Cardiac muscle cell (in vitro differentiated cells and primary cell): ENCODE data around the gene MRTFB. TPM values are rescaled to one million over a fixed set of nuclear protein-coding genes. Genes with fewer than 3 reads are reported as not detected.

ENCODE experiments used
- DNase-seq, 2 donors: peaks; one replicate each; pipeline versions ENCODE4 v3.0.0 to v3.0.0-alpha.2; 2010 to 2017; ENCODE audit warnings: low read depth in 1 of 2, low spot score in 1 of 2
- H3K27ac ChIP-seq: fragments of 200-600 bp; sonication (generic); 2 replicates; pipeline ENCODE4 v1.5.1; 2016
- H3K27me3 ChIP-seq: fragments of 200-600 bp; sonication (generic); 2 replicates; pipeline ENCODE4 v1.6.0; 2016; ENCODE audit warnings: control low read depth
- H3K36me3 ChIP-seq: fragments of 200-600 bp; sonication (generic); 2 replicates; pipeline ENCODE4 v1.5.1; 2016; ENCODE audit warnings: control low read depth
- H3K4me1 ChIP-seq: fragments of 200-600 bp; sonication (generic); 2 replicates; pipeline ENCODE4 v1.8.1; 2017; ENCODE audit warnings: low read depth, mild to moderate bottlenecking, mixed run types
- H3K4me3 ChIP-seq: fragments of 200-600 bp; sonication (generic); 2 replicates; pipeline ENCODE4 v1.5.1; 2016; ENCODE audit warnings: mild to moderate bottlenecking
- H3K9me3 ChIP-seq: fragments of 200-600 bp; sonication (generic); 2 replicates; pipeline ENCODE4 v1.5.1; 2017; ENCODE audit warnings: low read depth, mild to moderate bottlenecking, control low read depth
- CTCF ChIP-seq: IDR thresholded peaks from 2 replicates; pipeline ENCODE4 v1.5.1; 2012; ENCODE audit warnings: low read depth, mild to moderate bottlenecking, low read length
- polyA plus RNA-seq: library from polyadenylated mRNA; unstranded; fragments of >200 nt; fragmentation: Nextera tagmentation; extraction: Ambion mirVana; gene quantifications from 2 replicates; pipeline ENCODE4 v1.2.1, GENCODE V29; 2016
- total RNA-seq: library from RNA; depleted of rRNA; stranded (reverse); fragments of >200 nt; gene quantifications from 2 replicates; pipeline ENCODE4 v1.2.3, GENCODE V29; 2016

MRTFB gene
- total and polyA plus RNA-seq, 2 experiments from 2014 or later = 9.4 to 27.9 TPM

- H3K4me3 ChIP-seq = no peak overlapping the region
- H3K27ac ChIP-seq = no peak overlapping the region
- H3K4me1 ChIP-seq = peaks cover 22% of the 10 kb centered on the region
- H3K9me3 ChIP-seq = no peaks in the 10 kb centered on the region
- H3K27me3 ChIP-seq = no peaks in the 10 kb centered on the region
- TF ChIP-seq CTCF = no peak
- no peaks in the 10 kb centered on the region for H3K36me3 ChIP-seq
- no peak for DNase-seq
Measured at GRCh38 chr16:14304891-14305460, 233.9 kb downstream of the MRTFB start.

GRCh38 chr16:14306485-14307058 lies 235.5 kb downstream of the MRTFB start:
- Histone ChIP-seq H3K27ac (peak overlapping the region; percentile 59), H3K9me3 (no peaks in the 10 kb centered on the region), H3K4me1 (peaks cover 18% of the 10 kb centered on the region), H3K27me3 (no peaks in the 10 kb centered on the region), H3K4me3 (no peak overlapping the region), H3K36me3 (no peaks in the 10 kb centered on the region)
- no peak for TF ChIP-seq CTCF
- DNase-seq = no peak

- no peak for DNase-seq
- H3K27ac ChIP-seq = peak overlapping the region; percentile 59
- no peak for TF ChIP-seq CTCF
- H3K36me3 ChIP-seq = no peaks in the 10 kb centered on the region
- H3K9me3 ChIP-seq = no peaks in the 10 kb centered on the region
- peaks cover 18% of the 10 kb centered on the region for H3K4me1 ChIP-seq
- no peaks in the 10 kb centered on the region for H3K27me3 ChIP-seq
- H3K4me3 ChIP-seq = no peak overlapping the region
Measured at GRCh38 chr16:14307059-14307526, 236.0 kb downstream of the MRTFB start.

GRCh38 chr16:14307527-14308367 lies 236.6 kb downstream of the MRTFB start:
- Histone ChIP-seq H3K36me3 (no peaks in the 10 kb centered on the region), H3K9me3 (no peaks in the 10 kb centered on the region), H3K27ac (peak overlapping the region; percentile 40), H3K4me1 (peaks cover 18% of the 10 kb centered on the region), H3K4me3 (no peak overlapping the region), H3K27me3 (no peaks in the 10 kb centered on the region)
- TF ChIP-seq CTCF = no peak
- DNase-seq = no peak

GRCh38 chr16:14308368-14308723 lies 237.2 kb downstream of the MRTFB start:
- H3K4me1 ChIP-seq = peaks cover 18% of the 10 kb centered on the region
- H3K36me3 ChIP-seq = no peaks in the 10 kb centered on the region
- no peak overlapping the region for H3K27ac ChIP-seq
- H3K27me3 ChIP-seq = no peaks in the 10 kb centered on the region
- DNase-seq = no peak
- TF ChIP-seq CTCF = no peak
- no peak overlapping the region for H3K4me3 ChIP-seq
- H3K9me3 ChIP-seq = no peaks in the 10 kb centered on the region
